Neutrophil (primary cell): ENCODE data around the gene AQP9.
A peak's percentile ranks its signal among the peaks of the same experiment; 100 is the strongest.

ENCODE experiments used
- H3K27ac ChIP-seq: fragments of 200-600 bp; sonication (generic); 2 replicates; pipeline ENCODE4 v1.5.1; 2016; ENCODE audit warnings: mild to moderate bottlenecking, moderate library complexity
- H3K27me3 ChIP-seq: fragments of 200-600 bp; sonication (generic); 2 replicates; pipeline ENCODE4 v1.6.0; 2016; ENCODE audit warnings: mild to moderate bottlenecking
- H3K36me3 ChIP-seq: fragments of 200-600 bp; sonication (generic); 2 replicates; pipeline ENCODE4 v1.5.1; 2017
- H3K4me1 ChIP-seq, 2 experiments: fragments of 200-600 bp in 1 of 2; sonication (generic) in 1 of 2; 1 replicate in 1 of 2; 2 replicates in 1 of 2; pipeline versions ENCODE4 v1.5.1 to v1.6.1; 2013 to 2016; ENCODE audit warnings: low read depth in 1 of 2, low read length in 1 of 2, mild to moderate bottlenecking in 1 of 2, moderate library complexity in 1 of 2; ENCODE audit not compliant: control insufficient read depth in 1 of 2, insufficient read depth in 1 of 2
- H3K4me3 ChIP-seq, 2 experiments: fragments of 200-600 bp in 1 of 2; sonication (generic) in 1 of 2; 1 replicate in 1 of 2; 2 replicates in 1 of 2; pipeline ENCODE4 v1.5.1; 2013 to 2016; ENCODE audit warnings: low read depth in 1 of 2, low read length in 1 of 2, mild to moderate bottlenecking in 1 of 2, moderate library complexity in 1 of 2
- H3K9me3 ChIP-seq: fragments of 200-600 bp; sonication (generic); 2 replicates; pipeline ENCODE4 v1.5.1; 2016
- CTCF ChIP-seq: fragments of 200-600 bp; sonication (generic); IDR thresholded peaks from 2 replicates; pipeline ENCODE4 v1.5.1; 2016; ENCODE audit warnings: antibody characterized with exemption

Gene AQP9

GRCh38 chr15:58214591-58215340 is 76.6 kb downstream of the AQP9 start:
- Histone ChIP-seq H3K4me3 (no peak overlapping the region), H3K4me1 (no peaks in the 10 kb centered on the region), H3K9me3 (no peaks in the 10 kb centered on the region), H3K27me3 (no peaks in the 10 kb centered on the region), H3K27ac (no peak overlapping the region), H3K36me3 (no peaks in the 10 kb centered on the region)
- no peak for TF ChIP-seq CTCF

GRCh38 chr15:58217460-58217859 is 79.3 kb downstream of the AQP9 start:
- no peaks in the 10 kb centered on the region for H3K4me1 ChIP-seq
- no peaks in the 10 kb centered on the region for H3K9me3 ChIP-seq
- no peaks in the 10 kb centered on the region for H3K36me3 ChIP-seq
- no peak overlapping the region for H3K27ac ChIP-seq
- no peak for TF ChIP-seq CTCF
- H3K4me3 ChIP-seq, result no peak overlapping the region
- no peaks in the 10 kb centered on the region for H3K27me3 ChIP-seq

- no peaks in the 10 kb centered on the region for H3K27me3 ChIP-seq
- no peak overlapping the region for H3K27ac ChIP-seq
- peak; percentile 64 for TF ChIP-seq CTCF
- no peaks in the 10 kb centered on the region for H3K36me3 ChIP-seq
- H3K4me1 ChIP-seq, result no peaks in the 10 kb centered on the region
- H3K9me3 ChIP-seq, result no peaks in the 10 kb centered on the region
- H3K4me3 ChIP-seq, result no peak overlapping the region
Measured at GRCh38 chr15:58221591-58222241, 83.5 kb downstream of the AQP9 start.

- no peaks in the 10 kb centered on the region for H3K4me1 ChIP-seq
- H3K36me3 ChIP-seq, result no peaks in the 10 kb centered on the region
- H3K27me3 ChIP-seq, result no peaks in the 10 kb centered on the region
- TF ChIP-seq CTCF, result no peak
- no peak overlapping the region for H3K4me3 ChIP-seq
- H3K27ac ChIP-seq, result no peak overlapping the region
- no peaks in the 10 kb centered on the region for H3K9me3 ChIP-seq
Measured at GRCh38 chr15:58222679-58223078, 84.5 kb downstream of the AQP9 start.

GRCh38 chr15:58223432-58223831 is 85.3 kb downstream of the AQP9 start:
- no peaks in the 10 kb centered on the region for H3K9me3 ChIP-seq
- no peak overlapping the region for H3K4me3 ChIP-seq
- no peak overlapping the region for H3K27ac ChIP-seq

More at GRCh38 chr15:58223432-58223831, 85.3 kb downstream of the AQP9 start:
- TF ChIP-seq CTCF, result no peak
- H3K4me1 ChIP-seq, result no peaks in the 10 kb centered on the region
- no peaks in the 10 kb centered on the region for H3K27me3 ChIP-seq
- H3K36me3 ChIP-seq, result no peaks in the 10 kb centered on the region
